AG09309 (cell line): ENCODE data around the gene CAMK2G.

Source experiments
- DNase-seq: peaks from one replicate; pipeline ENCODE4 v3.0.0-alpha.2; 2010; ENCODE audit warnings: low read depth
- H3K4me3 ChIP-seq: 2 replicates; pipeline ENCODE4 v1.5.1; 2011; ENCODE audit warnings: mild to moderate bottlenecking, low read depth, low read length, moderate library complexity; ENCODE audit not compliant: control insufficient read depth
- CTCF ChIP-seq: IDR thresholded peaks from 2 replicates; pipeline ENCODE4 v1.5.1; 2011; ENCODE audit warnings: mild to moderate bottlenecking, low read depth, low read length, inconsistent platforms; ENCODE audit not compliant: insufficient read depth, control insufficient read depth; ENCODE audit errors: missing control alignments

CAMK2G gene

GRCh38 chr10:73881221-73881919 is 7.0 kb upstream of the CAMK2G start:
- no peak for DNase-seq
- TF ChIP-seq CTCF = no peak
- H3K4me3 ChIP-seq = no peak overlapping the region

GRCh38 chr10:73879296-73880173 is 5.2 kb upstream of the CAMK2G start:
- TF ChIP-seq CTCF = peak; percentile 95
- peak; percentile 21 for DNase-seq
- no peak overlapping the region for H3K4me3 ChIP-seq

GRCh38 chr10:73878365-73878764 is 4.0 kb upstream of the CAMK2G start:
- H3K4me3 ChIP-seq = no peak overlapping the region
- no peak for DNase-seq
- no peak for TF ChIP-seq CTCF

GRCh38 chr10:73877533-73878160 is 3.3 kb upstream of the CAMK2G start:
- H3K4me3 ChIP-seq = no peak overlapping the region
- no peak for TF ChIP-seq CTCF
- DNase-seq = no peak

- DNase-seq = no peak
These were observed 2.6 kb upstream of the CAMK2G start for GRCh38 chr10:73876971-73877370.

More at GRCh38 chr10:73876971-73877370, 2.6 kb upstream of the CAMK2G start:
- H3K4me3 ChIP-seq = no peak overlapping the region
- TF ChIP-seq CTCF = no peak
